PC-9 (cell line): ENCODE data around the gene LHX1. TPM values are rescaled to one million over a fixed set of nuclear protein-coding genes. Genes with fewer than 3 reads are reported as not detected.

Experiments used
- BruUV-seq: library from RNA; stranded (reverse); fragments of 400-500 nt; replicated peaks from 2 replicates; lab custom pipeline; 2021; lab: Mats Ljungman, UMichigan
- CTCF ChIA-PET: fragments of 300-600 bp; sonication (Branson Sonifier 250); formaldehyde crosslinking; loops from one replicate; lab custom pipeline; 2022; ENCODE audit warnings: antibody characterized with exemption; lab: Charles Lee
- POLR2A ChIA-PET: fragments of 300-600 bp; sonication (Branson Sonifier 250); formaldehyde crosslinking; loops from one replicate; lab custom pipeline; 2022; ENCODE audit warnings: antibody characterized with exemption; ENCODE audit not compliant: unreplicated experiment; lab: Charles Lee
- DNase-seq, 2 experiments: peaks; one replicate each; pipeline versions ENCODE4 v3.0.0 to v3.0.0-alpha.2; 2015 to 2022; ENCODE audit warnings: mixed read lengths in 1 of 2
- H2AFZ ChIP-seq: fragments of 200-600 bp; sonication (generic); 2 replicates; pipeline ENCODE4 v1.8.1; 2017; ENCODE audit warnings: antibody characterized with exemption
- H3F3A ChIP-seq: fragments of 200-600 bp; sonication (generic); 2 replicates; pipeline ENCODE4 v1.8.1; 2017; ENCODE audit warnings: antibody characterized with exemption, mild to moderate bottlenecking, low read depth; ENCODE audit not compliant: insufficient read depth
- H3K27ac ChIP-seq: fragments of 200-600 bp; sonication (generic); 2 replicates; pipeline ENCODE4 v1.6.1; 2016; ENCODE audit warnings: mixed run types
- H3K27me3 ChIP-seq: fragments of 200-600 bp; sonication (generic); 2 replicates; pipeline ENCODE4 v1.6.1; 2016; ENCODE audit warnings: low read depth, mixed run types; ENCODE audit not compliant: insufficient read depth
- H3K36me3 ChIP-seq: fragments of 200-600 bp; sonication (generic); 2 replicates; pipeline ENCODE4 v1.6.1; 2016; ENCODE audit warnings: low read depth, mixed run types
- H3K4me1 ChIP-seq: fragments of 200-600 bp; sonication (generic); replicated peaks from 2 replicates; pipeline ENCODE4 v1.6.1; 2016; ENCODE audit warnings: mixed run types; ENCODE audit not compliant: insufficient read depth
- H3K4me2 ChIP-seq: fragments of 200-600 bp; sonication (generic); 2 replicates; pipeline ENCODE4 v1.6.1; 2017; ENCODE audit warnings: mixed run types
- H3K4me3 ChIP-seq: fragments of 200-600 bp; sonication (generic); 2 replicates; pipeline ENCODE4 v1.6.1; 2016; ENCODE audit warnings: mixed run types
- H3K79me2 ChIP-seq: fragments of 200-600 bp; sonication (generic); 2 replicates; pipeline ENCODE4 v1.6.1; 2017; ENCODE audit warnings: low read depth, mixed run types
- H3K9me2 ChIP-seq: fragments of 200-600 bp; sonication (generic); 2 replicates; pipeline ENCODE4 v1.8.1; 2017; ENCODE audit warnings: mild to moderate bottlenecking; ENCODE audit not compliant: insufficient read depth
- H3K9me3 ChIP-seq: fragments of 200-600 bp; sonication (generic); 2 replicates; pipeline ENCODE4 v1.8.1; 2016; ENCODE audit warnings: low read depth; ENCODE audit not compliant: insufficient read depth
- H4K20me1 ChIP-seq: fragments of 200-600 bp; sonication (generic); 2 replicates; pipeline ENCODE4 v1.8.1; 2017; ENCODE audit not compliant: insufficient read depth
- CTCF ChIP-seq: fragments of 200-600 bp; sonication (generic); conservative IDR thresholded peaks from 2 replicates; pipeline ENCODE4 v1.6.1; 2017; ENCODE audit warnings: mixed run types, antibody characterized with exemption, mild to moderate bottlenecking, moderate library complexity
- EZH2 ChIP-seq: fragments of 200-600 bp; sonication (generic); IDR thresholded peaks from 2 replicates; pipeline ENCODE4 v1.8.0; 2017; ENCODE audit warnings: antibody characterized with exemption, low read depth
- intact Hi-C: fragments of 100-400 bp; cut with micrococcal nuclease; formaldehyde crosslinking; loops from one replicate; pipeline ENCODE4 v1.10.0; 2022; ENCODE audit not compliant: unreplicated experiment
- total RNA-seq: library from RNA; stranded (reverse); gene quantifications from 2 replicates; pipeline ENCODE4 v1.2.3, GENCODE V29; 2021

Gene LHX1
- total RNA-seq, 1 experiment from 2014 or later: 12.3 TPM

- Histone ChIP-seq H3K4me3 (no peak overlapping the region), H4K20me1 (no peaks in the 10 kb centered on the region), H3F3A (peaks cover 14% of the 10 kb centered on the region; the same call in 1 of the 2 replicates), H3K27me3 (no peaks in the 10 kb centered on the region), H3K27ac (no peak overlapping the region), H3K9me3 (no peaks in the 10 kb centered on the region), H3K9me2 (no peaks in the 10 kb centered on the region), H3K36me3 (no peaks in the 10 kb centered on the region; the same call in 1 of the 2 replicates), H3K4me2 (no peak overlapping the region), H3K79me2 (peaks cover 62% of the 10 kb centered on the region), H2AFZ (no peak overlapping the region), H3K4me1 (peaks cover 7% of the 10 kb centered on the region; the same call in 1 of the 2 replicates)
- POLR2A ChIA-PET: no interaction called here
- intact Hi-C loops: no loop called here
- CTCF ChIA-PET: no interaction called here
- BruUV-seq: no TSS peak
- TF ChIP-seq EZH2: no peak
- TF ChIP-seq CTCF: no peak
- no peak for DNase-seq
Observed at GRCh38 chr17:36940313-36941264, 3.3 kb downstream of the LHX1 start.

- peaks cover 7% of the 10 kb centered on the region; the same call in 1 of the 2 replicates for H3K4me1 ChIP-seq
- no peaks in the 10 kb centered on the region for H3K9me3 ChIP-seq
- no peak overlapping the region for H3K4me3 ChIP-seq
- DNase-seq: no peak
- H2AFZ ChIP-seq: no peak overlapping the region
- no peak for TF ChIP-seq CTCF
- no peaks in the 10 kb centered on the region; the same call in 1 of the 2 replicates for H3K36me3 ChIP-seq
- H3K27ac ChIP-seq: no peak overlapping the region
- H3F3A ChIP-seq: peaks cover 14% of the 10 kb centered on the region; the same call in 1 of the 2 replicates
- H3K4me2 ChIP-seq: no peak overlapping the region
- no peaks in the 10 kb centered on the region for H4K20me1 ChIP-seq
- intact Hi-C loops: no loop called here
- H3K9me2 ChIP-seq: no peaks in the 10 kb centered on the region
- H3K27me3 ChIP-seq: no peaks in the 10 kb centered on the region
- ChIA-PET POLR2A (no interaction called here), CTCF (no interaction called here)
- BruUV-seq: no TSS peak
- peaks cover 54% of the 10 kb centered on the region for H3K79me2 ChIP-seq
Observed at GRCh38 chr17:36941265-36942010, 4.2 kb downstream of the LHX1 start.

GRCh38 chr17:36942019-36942599, 4.8 kb downstream of the LHX1 start:
- peaks cover 47% of the 10 kb centered on the region for H3K79me2 ChIP-seq
- intact Hi-C loops: no loop called here
- H3K4me3 ChIP-seq: no peak overlapping the region
- peaks cover 14% of the 10 kb centered on the region; the same call in 1 of the 2 replicates for H3F3A ChIP-seq
- no peaks in the 10 kb centered on the region for H3K9me3 ChIP-seq
- H3K9me2 ChIP-seq: no peaks in the 10 kb centered on the region
- H3K4me1 ChIP-seq: peaks cover 7% of the 10 kb centered on the region; the same call in 1 of the 2 replicates
- H2AFZ ChIP-seq: no peak overlapping the region
- no peak for TF ChIP-seq CTCF
- TF ChIP-seq EZH2: no peak
- no peak overlapping the region for H3K4me2 ChIP-seq
- no peaks in the 10 kb centered on the region; the same call in 1 of the 2 replicates for H3K36me3 ChIP-seq
- no TSS peak for BruUV-seq
- DNase-seq: no peak
- POLR2A ChIA-PET: no interaction called here
- no peaks in the 10 kb centered on the region for H4K20me1 ChIP-seq
- CTCF ChIA-PET: no interaction called here
- no peak overlapping the region for H3K27ac ChIP-seq
- no peaks in the 10 kb centered on the region for H3K27me3 ChIP-seq
